Measurements from ENCODE around the gene RBMS3. TPM values are rescaled to one million over a fixed set of nuclear protein-coding genes. Genes with fewer than 3 reads are reported as not detected.

RBMS3 gene
- total and polyA plus RNA-seq, 2 of the 8 experiments (the other 6 are each of a cell fraction or from before 2014, with no cell fraction given): 3.7 to 6.9 TPM

- H3K18ac ChIP-seq (ENCODE audit: extremely low read depth, low read length): no peak overlapping the region
- CTCF ChIA-PET (ENCODE audit: partially characterized antibody): interaction anchor here (1.5 kb wide), 1 partner anchor 40 kb away, joined by 4 read pairs; no protein-coding TSS in a partner anchor
- H3K14ac ChIP-seq (ENCODE audit: insufficient read length): no peak overlapping the region
- H2BK5ac ChIP-seq (ENCODE audit: low read depth, low read length): no peak overlapping the region
- H3K79me1 ChIP-seq (ENCODE audit: low read depth, low read length): no peaks in the 10 kb centered on the region
- H3K9me3 ChIP-seq (ENCODE audit: insufficient read depth in 2 of 2, low read depth in 1 of 2, low read length in 1 of 2): no peaks in the 10 kb centered on the region
- no peak for FAIRE-seq
- no peak overlapping the region for H3K27ac ChIP-seq (ENCODE audit: low read depth, low read length)
- H3K23ac ChIP-seq (ENCODE audit: insufficient read length): no peak overlapping the region
- no peaks in the 10 kb centered on the region for H3K79me2 ChIP-seq (ENCODE audit: control insufficient read depth in 1 of 2, insufficient read depth in 2 of 2, low read length in 2 of 2)
- no peak overlapping the region for H2AK5ac ChIP-seq (ENCODE audit: low read depth, low read length)
- no peak overlapping the region for H3K56ac ChIP-seq (replicated peaks; ENCODE audit: insufficient read length, low read depth, low read length)
- H3K27me3 ChIP-seq (replicated peaks in 1 of 4; ENCODE audit: control insufficient read depth in 3 of 4, extremely low read depth in 1 of 4, insufficient read depth in 3 of 4, low read length in 3 of 4): no peaks in the 10 kb centered on the region
- no peak overlapping the region for H3K9ac ChIP-seq (replicated peaks in 1 of 4; ENCODE audit: extremely low read depth in 1 of 4, low read depth in 3 of 4, low read length in 3 of 4)
- H3K4me1 ChIP-seq (replicated peaks in 1 of 4; ENCODE audit: control insufficient read depth in 3 of 4, insufficient read depth in 4 of 4, low read length in 3 of 4): peaks cover 0 to 6% (median 0%) of the 10 kb centered on the region in 4 experiments; a peak in 2 of 7 replicates
- no peak overlapping the region for H4K8ac ChIP-seq (ENCODE audit: extremely low read depth, insufficient read depth, low read length)
- H3K4me2 ChIP-seq (ENCODE audit: insufficient read depth in 1 of 2, low read depth in 2 of 2, low read length in 2 of 2): no peak overlapping the region
- H4K91ac ChIP-seq (replicated peaks; ENCODE audit: insufficient read length, low read length): no peak overlapping the region
- H3K4me3 ChIP-seq (ENCODE audit: extremely low read depth in 1 of 4, insufficient read depth in 2 of 4, low read depth in 3 of 4, low read length in 4 of 4): no peak overlapping the region
- no peak overlapping the region for H2BK20ac ChIP-seq (ENCODE audit: low read length)
- H2BK12ac ChIP-seq (ENCODE audit: low read depth, low read length): no peak overlapping the region
- H3K23me2 ChIP-seq (ENCODE audit: low read depth, low read length): no peaks in the 10 kb centered on the region
- POLR2A ChIA-PET (ENCODE audit: partially characterized antibody): no interaction called here
- H2AFZ ChIP-seq (ENCODE audit: low read length): no peak overlapping the region
- no peak overlapping the region for H3K4ac ChIP-seq (replicated peaks; ENCODE audit: insufficient read length, low read depth, low read length)
- no peak overlapping the region for H4K5ac ChIP-seq (ENCODE audit: insufficient read length, low read depth, low read length)
- 95% methylated on average over 7 of the region's 8 CpGs; no CpG with 5 or more reads in 1 of the 2 experiments for WGBS, 2 experiments (ENCODE audit: extremely low coverage in 1 of 2, insufficient coverage in 1 of 2, insufficient read length in 1 of 2, insufficient replicate concordance in 2 of 2, low coverage in 1 of 2, low lambda C conversion rate in 2 of 2, missing lambda C conversion rate in 1 of 2)
- no peaks in the 10 kb centered on the region for H3K36me3 ChIP-seq (ENCODE audit: control insufficient read depth in 2 of 4, insufficient read depth in 4 of 4, low read length in 3 of 4)
- no peaks in the 10 kb centered on the region for H4K20me1 ChIP-seq (replicated peaks in 1 of 2; ENCODE audit: control insufficient read depth in 1 of 2, insufficient read depth in 2 of 2, low read length in 2 of 2)
- H2BK15ac ChIP-seq (ENCODE audit: low read length): no peak overlapping the region
- H2BK120ac ChIP-seq (replicated peaks; ENCODE audit: low read depth, low read length): no peak overlapping the region
- no peak for DNase-seq (ENCODE audit: low read depth in 1 of 2, low spot score in 2 of 2)
- no peak for TF ChIP-seq FOSL1 (IDR thresholded peaks at IDR 0.05; ENCODE audit: insufficient read depth, low read depth, low read length)
- TF ChIP-seq PHF8 (conservative IDR thresholded peaks at IDR 0.05; ENCODE audit: low read depth, low read length): no peak
Observed at GRCh38 chr3:29708884-29709283, 428.0 kb downstream of the RBMS3 start.
